ENCODE measurements around the gene NPLOC4.
A peak's percentile ranks its signal among the peaks of the same experiment; 100 is the strongest.

The NPLOC4 gene

GRCh38 chr17:81518113-81518784 lies 118.7 kb downstream of the NPLOC4 start:
- Histone ChIP-seq H3K4me1 (ENCODE audit: insufficient read depth, low read length, poor library complexity, severe bottlenecking) (peaks cover 41% of the 10 kb centered on the region), H3K27me3 (ENCODE audit: insufficient read depth, low read length, poor library complexity, severe bottlenecking) (no peaks in the 10 kb centered on the region)

GRCh38 chr17:81517339-81518112 lies 119.4 kb downstream of the NPLOC4 start:
- TF ChIP-seq EZH2phosphoT487 (IDR thresholded peaks at IDR 0.05; ENCODE audit: borderline replicate concordance) (no peak), CTCF (conservative IDR thresholded peaks at IDR 0.05; ENCODE audit: low read length) (no peak)
- H3K4me2 ChIP-seq (ENCODE audit: low read depth, low read length, poor library complexity, severe bottlenecking) = peak overlapping the region; percentile 94
- no peaks in the 10 kb centered on the region for H3K9me3 ChIP-seq (ENCODE audit: insufficient read depth, low read depth, low read length)
- H3K4me3 ChIP-seq (ENCODE audit: low read length, poor library complexity, severe bottlenecking) = peak overlapping the region; percentile 76
- H3K9ac ChIP-seq (ENCODE audit: low read depth, low read length, poor library complexity, severe bottlenecking) = peak overlapping the region; percentile 64
- peaks cover 27% of the 10 kb centered on the region for H4K20me1 ChIP-seq (ENCODE audit: insufficient read depth, low read length, poor library complexity, severe bottlenecking)
- H3K79me2 ChIP-seq (ENCODE audit: insufficient read depth, low read length) = peaks cover 51% of the 10 kb centered on the region
- peaks cover 10% of the 10 kb centered on the region for H3F3A ChIP-seq (ENCODE audit: low read depth)
- peaks cover 41% of the 10 kb centered on the region for H3K4me1 ChIP-seq (ENCODE audit: insufficient read depth, low read length, poor library complexity, severe bottlenecking)
- no peaks in the 10 kb centered on the region for H3K9me2 ChIP-seq (replicated peaks; ENCODE audit: low read depth, low read length)
- H3K36me3 ChIP-seq (ENCODE audit: insufficient read depth, low read length) = no peaks in the 10 kb centered on the region
- no peak overlapping the region for H2AFZ ChIP-seq (ENCODE audit: low read length)
- H3K27me3 ChIP-seq (ENCODE audit: insufficient read depth, low read length, poor library complexity, severe bottlenecking) = peaks cover under 1% of the 10 kb centered on the region

More at GRCh38 chr17:81518113-81518784, 118.7 kb downstream of the NPLOC4 start:
- H3K79me2 ChIP-seq (ENCODE audit: insufficient read depth, low read length) = peaks cover 45% of the 10 kb centered on the region
- peak overlapping the region; percentile 76 for H3K4me3 ChIP-seq (ENCODE audit: low read length, poor library complexity, severe bottlenecking)
- H2AFZ ChIP-seq (ENCODE audit: low read length) = no peak overlapping the region
- peak overlapping the region; percentile 64 for H3K9ac ChIP-seq (ENCODE audit: low read depth, low read length, poor library complexity, severe bottlenecking)
- H3K36me3 ChIP-seq (ENCODE audit: insufficient read depth, low read length) = no peaks in the 10 kb centered on the region
- H3F3A ChIP-seq (ENCODE audit: low read depth) = peaks cover 10% of the 10 kb centered on the region
- H3K4me2 ChIP-seq (ENCODE audit: low read depth, low read length, poor library complexity, severe bottlenecking) = peak overlapping the region; percentile 94
- peaks cover 27% of the 10 kb centered on the region for H4K20me1 ChIP-seq (ENCODE audit: insufficient read depth, low read length, poor library complexity, severe bottlenecking)
- no peak for TF ChIP-seq CTCF (conservative IDR thresholded peaks at IDR 0.05; ENCODE audit: low read length)
- TF ChIP-seq EZH2phosphoT487 (IDR thresholded peaks at IDR 0.05; ENCODE audit: borderline replicate concordance) = no peak
- H3K9me2 ChIP-seq (replicated peaks; ENCODE audit: low read depth, low read length) = no peaks in the 10 kb centered on the region
- H3K9me3 ChIP-seq (ENCODE audit: insufficient read depth, low read depth, low read length) = no peaks in the 10 kb centered on the region

- H4K20me1 ChIP-seq (ENCODE audit: insufficient read depth, low read length, poor library complexity, severe bottlenecking) = peaks cover 33% of the 10 kb centered on the region
- H2AFZ ChIP-seq (ENCODE audit: low read length) = no peak overlapping the region
- peaks cover 6% of the 10 kb centered on the region for H3K27me3 ChIP-seq (ENCODE audit: insufficient read depth, low read length, poor library complexity, severe bottlenecking)
- peak overlapping the region; percentile 76 for H3K4me3 ChIP-seq (ENCODE audit: low read length, poor library complexity, severe bottlenecking)
- no peak for TF ChIP-seq CTCF (conservative IDR thresholded peaks at IDR 0.05; ENCODE audit: low read length)
- TF ChIP-seq EZH2phosphoT487 (IDR thresholded peaks at IDR 0.05; ENCODE audit: borderline replicate concordance) = no peak
- H3K4me2 ChIP-seq (ENCODE audit: low read depth, low read length, poor library complexity, severe bottlenecking) = peak overlapping the region; percentile 94
- peaks cover 56% of the 10 kb centered on the region for H3K79me2 ChIP-seq (ENCODE audit: insufficient read depth, low read length)
- H3K4me1 ChIP-seq (ENCODE audit: insufficient read depth, low read length, poor library complexity, severe bottlenecking) = peaks cover 41% of the 10 kb centered on the region
- no peaks in the 10 kb centered on the region for H3K9me2 ChIP-seq (replicated peaks; ENCODE audit: low read depth, low read length)
- H3K36me3 ChIP-seq (ENCODE audit: insufficient read depth, low read length) = peaks cover 4% of the 10 kb centered on the region; the same call in 1 of the 2 replicates
- H3K9ac ChIP-seq (ENCODE audit: low read depth, low read length, poor library complexity, severe bottlenecking) = peak overlapping the region; percentile 64
- peaks cover 10% of the 10 kb centered on the region for H3F3A ChIP-seq (ENCODE audit: low read depth)
- H3K9me3 ChIP-seq (ENCODE audit: insufficient read depth, low read depth, low read length) = no peaks in the 10 kb centered on the region
Observed at GRCh38 chr17:81517009-81517338, 119.9 kb downstream of the NPLOC4 start.

All from Loucy (cell line).